HuH-7.5 (cell line): ENCODE results near the gene GLT6D1.
A peak's percentile ranks its signal among the peaks of the same experiment; 100 is the strongest.

Experiments used
- DNase-seq: peaks from one replicate; pipeline ENCODE4 v3.0.0; 2011; ENCODE audit warnings: low spot score

Gene GLT6D1

GRCh38 chr9:135608294-135608998, 30.9 kb downstream of the GLT6D1 start:
- DNase-seq: no peak

- DNase-seq: no peak
These were observed 31.7 kb downstream of the GLT6D1 start for GRCh38 chr9:135607401-135608293.

- DNase-seq: no peak
These were observed 32.5 kb downstream of the GLT6D1 start for GRCh38 chr9:135606885-135607259.

- DNase-seq: no peak
These were observed 34.0 kb downstream of the GLT6D1 start for GRCh38 chr9:135605238-135605781.

GRCh38 chr9:135604437-135605237, 34.7 kb downstream of the GLT6D1 start:
- no peak for DNase-seq

- peak; percentile 66 for DNase-seq
These were observed 36.4 kb downstream of the GLT6D1 start for GRCh38 chr9:135602789-135603481.

GRCh38 chr9:135601988-135602387, 37.4 kb downstream of the GLT6D1 start:
- no peak for DNase-seq

GRCh38 chr9:135600296-135600817, 39.0 kb downstream of the GLT6D1 start:
- no peak for DNase-seq

- DNase-seq: no peak
These were observed 43.1 kb downstream of the GLT6D1 start for GRCh38 chr9:135596211-135596610.

- DNase-seq: no peak
These were observed 46.7 kb downstream of the GLT6D1 start for GRCh38 chr9:135592625-135593024.

- no peak for DNase-seq
These were observed 47.1 kb downstream of the GLT6D1 start for GRCh38 chr9:135592331-135592590.

- DNase-seq: no peak
These were observed 47.6 kb downstream of the GLT6D1 start for GRCh38 chr9:135591506-135592330.

- DNase-seq: no peak
These were observed 48.8 kb downstream of the GLT6D1 start for GRCh38 chr9:135590486-135591079.

GRCh38 chr9:135589596-135590485, 49.5 kb downstream of the GLT6D1 start:
- DNase-seq: no peak

- DNase-seq: no peak
These were observed 50.3 kb downstream of the GLT6D1 start for GRCh38 chr9:135588886-135589595.

- no peak for DNase-seq
These were observed 51.0 kb downstream of the GLT6D1 start for GRCh38 chr9:135588371-135588770.

- no peak for DNase-seq
These were observed 51.7 kb downstream of the GLT6D1 start for GRCh38 chr9:135587658-135588057.

- no peak for DNase-seq
These were observed 52.7 kb downstream of the GLT6D1 start for GRCh38 chr9:135586601-135587109.
